ENCODE results near the gene SNED1. TPM values are rescaled to one million over a fixed set of nuclear protein-coding genes. Genes with fewer than 3 reads are reported as not detected.

SNED1 gene
- total and polyA plus RNA-seq, 12 donors = 3.9 to 12.7 (median 6.3) TPM

- H3K9me3 ChIP-seq = peaks cover 0 to 27% (median 22%) of the 10 kb centered on the region in 11 donors
- DNase-seq (no peak), ATAC-seq (no peak)
- WGBS, 2 donors = 95 to 98% methylated on average over 7 of the region's 7 CpGs
- H3K4me3 ChIP-seq = no peak overlapping the region
- no peak for TF ChIP-seq CTCF (IDR thresholded peaks at IDR 0.05)
- peaks cover 3 to 23% (median 14%) of the 10 kb centered on the region in 9 donors for H3K4me1 ChIP-seq
- no peak overlapping the region for H3K27ac ChIP-seq
- no peaks in the 10 kb centered on the region for H3K27me3 ChIP-seq
- intact Hi-C loops (cut with DNase I) = no loop called here
- peaks cover 0 to 10% (median 0%) of the 10 kb centered on the region in 9 donors for H3K36me3 ChIP-seq
Measured at GRCh38 chr2:241008711-241009121, 10.3 kb downstream of the SNED1 start.

- ATAC-seq = peak in 3 of 8 donors; percentile 7 to 22 (median 13)
- intact Hi-C loops (cut with DNase I) = no loop called here
Measured at GRCh38 chr2:241009191-241009590, 10.8 kb downstream of the SNED1 start.

GRCh38 chr2:241009601-241010530 lies 11.4 kb downstream of the SNED1 start:
- peak overlapping the region in 9 of 10 donors; percentile 10 to 75 (median 56) for H3K27ac ChIP-seq
- no peaks in the 10 kb centered on the region for H3K27me3 ChIP-seq
- intact Hi-C loops (cut with DNase I) = no loop called here
- DNase-seq (no peak), ATAC-seq (peak; percentile 34 to 76 (median 65))
- peaks cover 0 to 16% (median 10%) of the 10 kb centered on the region in 11 donors for H3K9me3 ChIP-seq
- TF ChIP-seq CTCF (IDR thresholded peaks at IDR 0.05) = no peak
- peak overlapping the region in 9 of 10 donors; percentile 8 to 49 (median 25) for H3K4me3 ChIP-seq
- 11 to 12% methylated on average over 28 of the region's 28 CpGs for WGBS, 2 donors
- peaks cover 3 to 23% (median 14%) of the 10 kb centered on the region in 9 donors for H3K4me1 ChIP-seq
- H3K36me3 ChIP-seq = no peaks in the 10 kb centered on the region

More at GRCh38 chr2:241009191-241009590, 10.8 kb downstream of the SNED1 start:
- Histone ChIP-seq H3K4me3 (peak overlapping the region in 1 of 10 donors; percentile 38), H3K4me1 (peaks cover 3 to 23% (median 14%) of the 10 kb centered on the region in 9 donors), H3K9me3 (peaks cover 0 to 22% (median 17%) of the 10 kb centered on the region in 11 donors), H3K27me3 (no peaks in the 10 kb centered on the region), H3K36me3 (peaks cover 0 to 6% (median 0%) of the 10 kb centered on the region in 9 donors), H3K27ac (peak overlapping the region in 6 of 10 donors; percentile 36 to 75 (median 61))
- no peak for DNase-seq
- TF ChIP-seq CTCF (IDR thresholded peaks at IDR 0.05) = no peak
- 81 to 85% methylated on average over 2 of the region's 2 CpGs for WGBS, 2 donors

- 74 to 84% methylated on average over 12 of the region's 12 CpGs for WGBS, 2 donors
- peaks cover 3 to 23% (median 14%) of the 10 kb centered on the region in 9 donors for H3K4me1 ChIP-seq
- peak overlapping the region in 7 of 10 donors; percentile 36 to 75 (median 56) for H3K27ac ChIP-seq
- no peak for TF ChIP-seq CTCF (IDR thresholded peaks at IDR 0.05)
- no peaks in the 10 kb centered on the region for H3K36me3 ChIP-seq
- peak in 2 of 8 donors; percentile 3 to 7 for ATAC-seq
- intact Hi-C loops (cut with DNase I) = no loop called here
- DNase-seq = no peak
- H3K27me3 ChIP-seq = no peaks in the 10 kb centered on the region
- peak overlapping the region in 3 of 10 donors; percentile 35 to 49 (median 38) for H3K4me3 ChIP-seq
- peaks cover 0 to 7% (median 2%) of the 10 kb centered on the region in 11 donors for H3K9me3 ChIP-seq
Measured at GRCh38 chr2:241010531-241011295, 12.3 kb downstream of the SNED1 start.
